SJCRH30 (cell line): ENCODE data around the gene F5. TPM values are rescaled to one million over a fixed set of nuclear protein-coding genes. Genes with fewer than 3 reads are reported as not detected.

Source experiments
- DNase-seq, 2 experiments: peaks; one replicate each; pipeline ENCODE4 v3.0.0-alpha.2; 2015 to 2020
- H3K27ac ChIP-seq: fragments of 250-450 bp; sonication (Bioruptor Pico); 2 replicates; pipeline ENCODE4 v1.5.1; 2020; ENCODE audit warnings: mild to moderate bottlenecking, moderate library complexity
- H3K27me3 ChIP-seq: fragments of 250-450 bp; sonication (Bioruptor Pico); 2 replicates; pipeline ENCODE4 v1.5.1; 2020; ENCODE audit warnings: mild to moderate bottlenecking, moderate library complexity
- H3K36me3 ChIP-seq: fragments of 250-450 bp; sonication (Bioruptor Pico); 2 replicates; pipeline ENCODE4 v1.5.1; 2020; ENCODE audit warnings: mild to moderate bottlenecking, moderate library complexity
- H3K4me1 ChIP-seq: fragments of 250-450 bp; sonication (Bioruptor Pico); 2 replicates; pipeline ENCODE4 v1.5.1; 2020; ENCODE audit warnings: mild to moderate bottlenecking, moderate library complexity
- H3K4me3 ChIP-seq: fragments of 250-450 bp; sonication (Bioruptor Pico); 2 replicates; pipeline ENCODE4 v1.5.1; 2020; ENCODE audit warnings: mild to moderate bottlenecking, moderate library complexity
- H3K9me3 ChIP-seq: fragments of 250-450 bp; sonication (Bioruptor Pico); replicated peaks from 2 replicates; pipeline ENCODE4 v1.5.1; 2020; ENCODE audit warnings: mild to moderate bottlenecking, moderate library complexity
- total RNA-seq: library from RNA; depleted of rRNA; stranded (reverse); fragments of >200 nt; shearing (Covaris generic); gene quantifications from 2 replicates; pipeline ENCODE4 v1.2.3, GENCODE V29; 2014; rRNA removed

Gene F5
- total RNA-seq = not detected in 2 replicates

DNA sequence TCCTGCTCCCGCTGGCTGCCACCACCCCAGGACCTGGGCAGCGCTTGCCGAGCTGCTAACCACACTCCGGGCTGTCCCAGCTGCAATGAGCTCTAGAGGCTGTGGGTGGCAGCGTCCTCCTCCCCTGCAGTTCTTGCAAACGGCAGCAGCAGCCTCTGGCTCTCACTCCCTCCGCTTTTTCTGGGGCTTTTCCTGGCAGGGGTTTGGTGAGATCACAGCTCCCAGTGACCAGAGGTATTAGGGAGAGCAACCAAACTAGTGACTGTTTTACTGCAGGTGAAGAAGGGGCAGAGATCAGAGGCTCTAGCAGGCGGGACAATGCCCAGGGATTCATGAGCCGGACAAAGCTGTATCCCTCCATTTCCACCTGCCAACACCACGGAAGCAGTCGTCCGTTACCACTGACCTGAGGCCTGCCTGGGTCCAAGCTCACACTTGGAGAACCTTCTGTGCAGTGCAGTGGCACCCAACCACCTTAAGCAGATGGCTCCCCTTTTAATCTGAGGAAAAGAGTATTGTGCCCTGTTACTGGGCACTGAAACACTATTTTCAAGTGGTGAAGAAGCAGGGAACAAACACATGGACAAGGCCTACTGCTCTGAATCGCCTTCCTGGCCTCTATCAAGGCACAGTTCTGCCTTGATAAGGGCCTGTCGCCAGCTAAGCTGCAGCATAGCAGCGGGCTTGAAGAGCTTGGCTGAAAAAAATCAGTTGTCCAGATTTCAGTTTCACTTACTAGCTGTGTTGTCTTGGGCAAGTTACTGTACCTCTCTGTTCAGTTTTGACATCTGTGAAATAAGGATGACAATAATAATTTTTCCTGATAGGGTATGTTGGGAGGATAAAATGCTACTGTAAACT is at the start of gene F5:
TSS of gene F5 (minus strand) at position 87 of the 861 bp plus-strand sequence. CDS start 95 bp downstream, outside the sequence.
- DNase-seq = peak; percentile 45 to 53
- Histone ChIP-seq H3K4me1 (no peaks in the 10 kb centered on the region), H3K27me3 (0 out of 2 replicates have a peak, but pooled peaks cover 6% of the 10 kb centered on the region)

GRCh38 chr1:169634877-169635276 is 48.6 kb upstream of the F5 start:
- Histone ChIP-seq H3K36me3 (no peaks in the 10 kb centered on the region), H3K9me3 (no peaks in the 10 kb centered on the region), H3K4me1 (no peaks in the 10 kb centered on the region), H3K27me3 (no peaks in the 10 kb centered on the region), H3K4me3 (no peak overlapping the region), H3K27ac (no peak overlapping the region)
- no peak for DNase-seq

More for the DNA sequence above, at the start of gene F5:
- Histone ChIP-seq H3K9me3 (no peaks in the 10 kb centered on the region), H3K4me3 (no peak within 1 kb of the TSS), H3K36me3 (no peaks in the 10 kb centered on the region), H3K27ac (no peak within 1 kb of the TSS)

DNA sequence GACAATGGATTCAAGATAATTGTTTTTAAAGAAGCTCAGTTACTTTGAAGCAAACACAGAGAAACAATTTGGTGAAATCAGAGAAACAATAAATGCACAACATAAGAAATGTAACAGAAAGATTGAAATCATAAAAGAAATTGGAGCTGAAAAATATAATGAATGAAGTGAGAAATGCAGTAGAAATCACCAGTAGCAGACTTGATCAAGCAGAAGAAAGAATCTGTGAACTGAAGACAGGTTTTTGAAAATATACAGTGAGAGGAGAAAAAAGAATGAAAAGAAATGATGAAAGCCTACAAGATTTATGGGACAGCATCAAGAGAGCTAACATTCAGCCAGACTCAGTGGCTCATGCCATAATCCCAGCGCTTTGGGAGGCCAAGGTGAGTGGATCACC is 47.9 kb upstream of the F5 start:
- no peak for DNase-seq
- H3K4me1 ChIP-seq = no peaks in the 10 kb centered on the region
- H3K27ac ChIP-seq = no peak overlapping the region
- H3K27me3 ChIP-seq = no peaks in the 10 kb centered on the region
- no peak overlapping the region for H3K4me3 ChIP-seq
- H3K9me3 ChIP-seq = no peaks in the 10 kb centered on the region
- no peaks in the 10 kb centered on the region for H3K36me3 ChIP-seq

GRCh38 chr1:169631249-169631648 is 45.0 kb upstream of the F5 start:
- H3K27me3 ChIP-seq = no peaks in the 10 kb centered on the region
- H3K9me3 ChIP-seq = no peaks in the 10 kb centered on the region
- H3K4me1 ChIP-seq = no peaks in the 10 kb centered on the region
- no peak overlapping the region for H3K4me3 ChIP-seq
- H3K36me3 ChIP-seq = no peaks in the 10 kb centered on the region
- DNase-seq = no peak
- no peak overlapping the region for H3K27ac ChIP-seq

- H3K36me3 ChIP-seq = no peaks in the 10 kb centered on the region
- H3K27ac ChIP-seq = no peak within 1 kb of the TSS
- H3K9me3 ChIP-seq = no peaks in the 10 kb centered on the region
- no peaks in the 10 kb centered on the region for H3K4me1 ChIP-seq
- DNase-seq = no peak
- H3K4me3 ChIP-seq = no peak within 1 kb of the TSS
- H3K27me3 ChIP-seq = no peaks in the 10 kb centered on the region
These were observed 43.7 kb upstream of the F5 start, which contains the start of gene SELP for GRCh38 chr1:169630006-169630405. TSS of gene SELP (minus strand) at chr1:169630124. CDS start at chr1:169630074, 50 bp downstream.

- Histone ChIP-seq H3K4me3 (no peak overlapping the region), H3K4me1 (no peaks in the 10 kb centered on the region), H3K27ac (no peak overlapping the region), H3K9me3 (no peaks in the 10 kb centered on the region), H3K27me3 (no peaks in the 10 kb centered on the region), H3K36me3 (no peaks in the 10 kb centered on the region)
- DNase-seq = no peak
These were observed 38.6 kb upstream of the F5 start for GRCh38 chr1:169624912-169625311.

DNA sequence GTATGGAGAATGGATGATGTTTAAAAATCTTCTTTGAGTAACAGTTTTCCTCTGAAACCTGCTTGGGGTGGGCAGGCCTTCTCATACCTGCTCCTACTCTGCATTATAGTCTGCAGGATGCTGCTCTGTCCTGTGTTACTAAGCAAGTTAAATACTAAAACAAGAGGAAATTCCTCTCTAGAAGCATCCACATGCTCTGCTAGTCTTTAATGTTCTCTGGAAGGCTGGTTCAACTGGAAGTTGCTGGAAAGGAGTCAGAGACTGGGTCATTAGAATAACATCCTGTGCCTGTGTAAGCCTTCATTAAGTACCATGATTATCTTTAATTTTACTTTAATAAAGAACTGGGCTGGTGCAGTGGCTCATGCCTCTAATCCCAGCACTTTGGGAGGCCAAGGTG is 37.8 kb upstream of the F5 start:
- no peak for DNase-seq
- Histone ChIP-seq H3K9me3 (no peaks in the 10 kb centered on the region), H3K4me3 (no peak overlapping the region), H3K27me3 (no peaks in the 10 kb centered on the region), H3K27ac (no peak overlapping the region), H3K36me3 (no peaks in the 10 kb centered on the region), H3K4me1 (no peaks in the 10 kb centered on the region)

- Histone ChIP-seq H3K27me3 (no peaks in the 10 kb centered on the region), H3K4me3 (no peak overlapping the region), H3K4me1 (no peaks in the 10 kb centered on the region), H3K9me3 (no peaks in the 10 kb centered on the region), H3K27ac (no peak overlapping the region), H3K36me3 (no peaks in the 10 kb centered on the region)
- DNase-seq = no peak
These were observed 37.0 kb upstream of the F5 start for GRCh38 chr1:169623132-169623926.

GRCh38 chr1:169620565-169620964 is 34.3 kb upstream of the F5 start:
- Histone ChIP-seq H3K27ac (no peak overlapping the region), H3K4me1 (no peaks in the 10 kb centered on the region), H3K27me3 (no peaks in the 10 kb centered on the region), H3K9me3 (no peaks in the 10 kb centered on the region), H3K4me3 (no peak overlapping the region), H3K36me3 (no peaks in the 10 kb centered on the region)
- DNase-seq = no peak

DNA sequence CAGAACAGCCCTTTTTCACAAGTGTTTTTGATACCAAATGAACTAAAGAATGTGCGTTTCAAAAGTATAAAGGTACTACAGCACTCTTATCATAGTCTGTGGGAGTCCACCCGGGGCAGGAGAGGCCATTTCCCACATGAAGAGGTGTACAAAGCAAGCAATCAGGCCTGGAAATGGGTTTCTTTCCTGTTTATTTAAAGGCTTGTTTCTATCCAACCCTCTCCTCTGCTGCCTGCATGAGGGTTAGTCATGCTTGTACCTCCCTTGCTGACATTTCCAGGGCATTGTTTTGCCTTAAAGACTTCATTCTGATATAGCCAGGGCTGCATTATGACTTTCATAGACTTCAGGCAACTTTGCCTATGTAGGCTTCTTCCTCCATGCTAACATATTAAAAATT is 32.1 kb upstream of the F5 start:
- Histone ChIP-seq H3K36me3 (no peaks in the 10 kb centered on the region), H3K27ac (no peak overlapping the region), H3K9me3 (no peaks in the 10 kb centered on the region), H3K27me3 (no peaks in the 10 kb centered on the region), H3K4me1 (no peaks in the 10 kb centered on the region), H3K4me3 (no peak overlapping the region)
- no peak for DNase-seq

DNA sequence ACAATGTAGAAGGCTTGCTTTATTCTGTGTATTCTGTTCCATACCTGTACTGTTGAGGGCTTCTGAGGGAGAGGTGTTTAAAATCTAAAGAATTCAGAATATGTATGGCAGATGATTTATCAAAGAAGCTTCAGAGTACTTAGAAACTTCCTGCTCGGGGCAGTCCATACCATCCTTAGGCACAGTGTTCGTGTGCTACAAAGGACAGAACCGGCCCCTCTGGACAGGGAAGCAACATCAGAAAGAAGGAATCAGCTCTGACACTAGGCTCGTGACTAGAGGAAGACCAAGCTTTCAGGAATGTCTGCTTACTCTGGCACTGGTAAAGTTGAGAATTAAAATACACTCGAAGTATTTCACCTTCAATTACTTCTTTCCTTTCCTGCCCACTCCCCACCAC is 29.5 kb upstream of the F5 start:
- Histone ChIP-seq H3K9me3 (no peaks in the 10 kb centered on the region), H3K27me3 (no peaks in the 10 kb centered on the region), H3K36me3 (no peaks in the 10 kb centered on the region), H3K4me3 (no peak overlapping the region), H3K27ac (no peak overlapping the region), H3K4me1 (no peaks in the 10 kb centered on the region)
- no peak for DNase-seq

- Histone ChIP-seq H3K9me3 (no peaks in the 10 kb centered on the region), H3K27ac (no peak overlapping the region), H3K4me1 (no peaks in the 10 kb centered on the region), H3K27me3 (no peaks in the 10 kb centered on the region), H3K36me3 (no peaks in the 10 kb centered on the region), H3K4me3 (no peak overlapping the region)
- no peak for DNase-seq
These were observed 24.6 kb upstream of the F5 start for GRCh38 chr1:169610858-169611257.

DNA sequence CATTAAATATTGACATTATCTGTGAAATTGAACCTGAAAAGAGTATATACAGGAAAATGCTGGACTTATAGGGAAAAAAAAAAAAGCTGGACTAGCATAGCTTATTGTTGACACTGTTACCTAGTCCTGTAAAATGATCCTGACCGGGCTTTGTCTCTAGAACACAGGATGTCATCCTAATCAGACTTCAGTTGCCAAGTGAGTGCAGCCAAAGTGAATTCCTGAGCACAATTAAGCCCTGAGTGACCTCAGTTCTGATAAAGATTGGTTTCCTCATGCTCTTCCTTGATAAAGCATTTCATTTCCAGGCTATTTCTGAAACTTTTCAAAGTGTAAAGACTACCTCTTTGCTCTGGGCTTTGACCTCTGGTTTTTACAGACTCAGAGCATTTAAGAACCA is 23.8 kb upstream of the F5 start:
- no peaks in the 10 kb centered on the region for H3K4me1 ChIP-seq
- H3K27ac ChIP-seq = no peak overlapping the region
- H3K36me3 ChIP-seq = no peaks in the 10 kb centered on the region
- H3K27me3 ChIP-seq = no peaks in the 10 kb centered on the region
- no peaks in the 10 kb centered on the region for H3K9me3 ChIP-seq
- no peak overlapping the region for H3K4me3 ChIP-seq
- no peak for DNase-seq

DNA sequence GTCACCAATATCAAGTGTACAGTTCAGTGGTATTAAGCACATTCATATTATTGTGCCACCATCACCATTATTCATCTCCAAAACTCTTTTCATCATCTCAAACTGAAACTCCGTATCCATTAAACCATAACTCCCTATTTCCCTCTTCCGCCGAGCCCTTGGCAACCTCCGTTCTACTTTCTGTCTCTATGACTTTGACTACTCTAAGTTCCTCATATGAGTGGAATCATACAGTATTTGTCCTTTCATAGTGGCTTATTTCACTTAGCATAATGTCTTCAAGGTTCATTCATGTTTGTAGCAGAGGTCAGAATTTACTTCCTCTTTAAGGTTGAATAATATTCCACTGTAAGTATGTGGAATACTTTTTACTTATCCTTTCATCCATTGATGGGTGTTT is 21.9 kb upstream of the F5 start:
- Histone ChIP-seq H3K4me1 (no peaks in the 10 kb centered on the region), H3K27ac (no peak overlapping the region), H3K9me3 (no peaks in the 10 kb centered on the region), H3K36me3 (no peaks in the 10 kb centered on the region), H3K27me3 (no peaks in the 10 kb centered on the region), H3K4me3 (no peak overlapping the region)
- no peak for DNase-seq

- Histone ChIP-seq H3K36me3 (no peaks in the 10 kb centered on the region), H3K4me1 (no peaks in the 10 kb centered on the region), H3K27me3 (no peaks in the 10 kb centered on the region), H3K27ac (no peak overlapping the region), H3K9me3 (no peaks in the 10 kb centered on the region), H3K4me3 (no peak overlapping the region)
- DNase-seq = no peak
These were observed 18.7 kb upstream of the F5 start for GRCh38 chr1:169604781-169605560.
